CD4-positive, CD25-positive, alpha-beta regulatory T cell (primary cell): ENCODE measurements around the gene CWC15. TPM values are rescaled to one million over a fixed set of nuclear protein-coding genes. Genes with fewer than 3 reads are reported as not detected.

ENCODE experiments used
- polyA plus RNA-seq, 4 donors: library from polyadenylated mRNA; unstranded; fragments of 300-500 nt; fragmentation: Illumina TruSeq; gene quantifications; one replicate each; pipeline ENCODE4 v1.2.3, GENCODE V29; 2021
- total RNA-seq: library from RNA; stranded (reverse); gene quantifications from one replicate; pipeline ENCODE4 v1.2.3, GENCODE V29; 2022

Gene CWC15
- total and polyA plus RNA-seq, 5 donors from 2014 or later = 65.8 to 94.1 (median 80.7) TPM

Other genes with a start within 250 kb of the CWC15 start
- gene AMOTL1, start 205.2 kb downstream of the CWC15 start, total RNA-seq = 0.59 TPM
- under 1 TPM in 3 of 4 donors, not detected in 1; 0.20 to 0.67 (median 0.22) TPM for gene AMOTL1, start 205.2 kb downstream of the CWC15 start, polyA plus RNA-seq
- 0.25 TPM for gene KDM4D, start 153 bp upstream of the CWC15 start, total RNA-seq
- under 1 TPM; 0.25 to 0.61 (median 0.38) TPM for gene KDM4D, start 153 bp upstream of the CWC15 start, polyA plus RNA-seq
- not detected for gene KDM4E, start 51.7 kb upstream of the CWC15 start, total RNA-seq
- gene KDM4E, start 51.7 kb upstream of the CWC15 start, polyA plus RNA-seq = not detected
- gene KDM4F, start 75.9 kb upstream of the CWC15 start, total RNA-seq = not detected
- not detected for gene KDM4F, start 75.9 kb upstream of the CWC15 start, polyA plus RNA-seq
- 57.4 TPM for gene SRSF8, start 93.4 kb upstream of the CWC15 start, total RNA-seq
- 100 to 1,000 TPM; 119 to 145 (median 134) TPM for gene SRSF8, start 93.4 kb upstream of the CWC15 start, polyA plus RNA-seq
- 11.0 TPM for gene ENDOD1, start 116.3 kb upstream of the CWC15 start, total RNA-seq
- gene ENDOD1, start 116.3 kb upstream of the CWC15 start, polyA plus RNA-seq = 10 to 100 TPM in 2 of 4 donors, 1 to 10 TPM in 2; 9.1 to 14.6 (median 11.0) TPM